A549 (cell line): ENCODE measurements around the gene NQO2.
"Not testable (repeated sequence)": the region's sequence is repeated elsewhere in the genome, so short reads cannot be mapped to it uniquely, and the experiment has no call there.

Experiments
- CHD4 ChIP-seq: fragments of 200-600 bp; sonication (generic); IDR thresholded peaks from 2 replicates; pipeline ENCODE4 v1.6.1; 2016; ENCODE audit warnings: antibody characterized with exemption, mild to moderate bottlenecking, borderline replicate concordance
- POLR2A ChIP-seq: IDR thresholded peaks from 2 replicates; pipeline ENCODE4 v1.6.1; 2012; ENCODE audit warnings: mild to moderate bottlenecking, low read length

DNA sequence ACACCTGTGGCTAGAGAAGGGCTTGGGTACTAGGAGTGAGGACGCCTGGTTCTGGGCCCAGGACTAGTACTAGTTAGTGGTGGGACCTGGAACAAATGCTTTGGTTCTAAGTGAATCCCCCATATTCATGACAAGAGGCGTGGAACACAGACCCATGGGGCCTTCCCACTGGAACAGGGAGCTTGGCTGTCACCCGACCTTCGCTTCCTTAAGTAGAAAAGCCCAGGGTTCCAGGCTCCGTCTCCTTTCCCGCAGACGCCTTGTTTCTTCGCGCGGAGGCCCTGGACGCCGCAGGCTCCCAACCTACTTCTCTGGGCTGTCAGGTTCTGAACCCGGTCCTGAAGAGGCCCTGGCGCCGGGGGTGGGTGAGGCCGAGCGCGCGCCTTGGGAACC lies 63.6 kb downstream of the NQO2 start:
- not testable (repeated sequence) for TF ChIP-seq CHD4, POLR2A
